DOHH2 (cell line): ENCODE data around the gene TNXB.

ENCODE experiments used
- H3F3A ChIP-seq: fragments of 200-600 bp; sonication (generic), shearing (Covaris generic); 2 replicates; pipeline ENCODE4 v1.6.0; 2016; ENCODE audit warnings: antibody characterized with exemption, mild to moderate bottlenecking; ENCODE audit not compliant: control insufficient read depth, insufficient read depth
- H3K27ac ChIP-seq: fragments of 200-600 bp; sonication (generic); 2 replicates; pipeline ENCODE4 v1.5.1; 2014; ENCODE audit warnings: low read depth, mild to moderate bottlenecking, low read length, moderate library complexity
- H3K27me3 ChIP-seq: fragments of 200-600 bp; sonication (generic); 2 replicates; pipeline ENCODE4 v1.6.1; 2014; ENCODE audit warnings: mild to moderate bottlenecking, low read length, mixed read lengths; ENCODE audit not compliant: control insufficient read depth
- H3K36me3 ChIP-seq: fragments of 200-600 bp; sonication (generic); 2 replicates; pipeline ENCODE4 v1.6.1; 2014; ENCODE audit warnings: mild to moderate bottlenecking, low read length, moderate library complexity, mixed read lengths; ENCODE audit not compliant: control insufficient read depth
- H3K4me1 ChIP-seq: fragments of 200-600 bp; sonication (generic); 2 replicates; pipeline ENCODE4 v1.6.1; 2014; ENCODE audit warnings: mild to moderate bottlenecking, low read length, mixed read lengths; ENCODE audit not compliant: control insufficient read depth
- H3K4me2 ChIP-seq: fragments of 200-600 bp; sonication (generic); 2 replicates; pipeline ENCODE4 v1.6.0; 2014; ENCODE audit warnings: mild to moderate bottlenecking, low read length, moderate library complexity
- H3K4me3 ChIP-seq: fragments of 200-600 bp; sonication (generic); 2 replicates; pipeline ENCODE4 v1.5.1; 2014; ENCODE audit warnings: mild to moderate bottlenecking, low read length, mixed read lengths
- H3K79me2 ChIP-seq: fragments of 200-600 bp; sonication (generic); 2 replicates; pipeline ENCODE4 v1.6.1; 2014; ENCODE audit warnings: mild to moderate bottlenecking, low read length, mixed read lengths; ENCODE audit not compliant: control insufficient read depth
- H3K9me2 ChIP-seq: fragments of 200-600 bp; sonication (generic); replicated peaks from 2 replicates; pipeline ENCODE4 v1.6.1; 2014; ENCODE audit warnings: mild to moderate bottlenecking, low read length, mixed read lengths; ENCODE audit not compliant: control insufficient read depth
- H3K9me3 ChIP-seq: fragments of 200-600 bp; sonication (generic); 2 replicates; pipeline ENCODE4 v1.6.1; 2014; ENCODE audit warnings: antibody characterized with exemption, low read length, mixed read lengths; ENCODE audit not compliant: control insufficient read depth, insufficient read depth
- H4K20me1 ChIP-seq: fragments of 200-600 bp; sonication (generic); 2 replicates; pipeline ENCODE4 v1.6.0; 2014; ENCODE audit warnings: low read depth, mild to moderate bottlenecking, antibody characterized with exemption, low read length, moderate library complexity; ENCODE audit not compliant: control insufficient read depth, insufficient read depth
- CTCF ChIP-seq: fragments of 200-600 bp; sonication (generic); IDR thresholded peaks from one replicate; pipeline ENCODE4 v1.5.1; 2014; ENCODE audit warnings: antibody characterized with exemption, mild to moderate bottlenecking, low read depth, low read length; ENCODE audit not compliant: poor library complexity, severe bottlenecking
- EZH2phosphoT487 ChIP-seq: fragments of 200-600 bp; sonication (generic); IDR thresholded peaks from 2 replicates; pipeline ENCODE4 v1.6.1; 2017; ENCODE audit warnings: borderline replicate concordance, mild to moderate bottlenecking, antibody characterized with exemption, low read length, moderate library complexity, mixed read lengths

Gene TNXB

GRCh38 chr6:32097364-32097763 is 11.8 kb downstream of the TNXB start:
- Histone ChIP-seq H3K79me2 (no peaks in the 10 kb centered on the region), H3K4me2 (no peak overlapping the region), H3K4me1 (no peaks in the 10 kb centered on the region), H3K9me2 (no peaks in the 10 kb centered on the region), H3K4me3 (no peak overlapping the region), H4K20me1 (no peaks in the 10 kb centered on the region), H3K36me3 (no peaks in the 10 kb centered on the region), H3K27me3 (no peaks in the 10 kb centered on the region), H3K9me3 (no peaks in the 10 kb centered on the region), H3K27ac (no peak overlapping the region), H3F3A (no peaks in the 10 kb centered on the region)
- TF ChIP-seq EZH2phosphoT487 (no peak), CTCF (no peak)

GRCh38 chr6:32096394-32097258 is 12.5 kb downstream of the TNXB start:
- no peak overlapping the region for H3K4me2 ChIP-seq
- no peak for TF ChIP-seq EZH2phosphoT487
- TF ChIP-seq CTCF = no peak
- no peak overlapping the region for H3K4me3 ChIP-seq
- no peaks in the 10 kb centered on the region for H3K9me2 ChIP-seq
- H3K79me2 ChIP-seq = no peaks in the 10 kb centered on the region
- H4K20me1 ChIP-seq = no peaks in the 10 kb centered on the region
- H3K27me3 ChIP-seq = no peaks in the 10 kb centered on the region
- H3K4me1 ChIP-seq = no peaks in the 10 kb centered on the region
- H3K9me3 ChIP-seq = no peaks in the 10 kb centered on the region
- no peaks in the 10 kb centered on the region for H3F3A ChIP-seq
- H3K36me3 ChIP-seq = no peaks in the 10 kb centered on the region
- H3K27ac ChIP-seq = no peak overlapping the region

DNA sequence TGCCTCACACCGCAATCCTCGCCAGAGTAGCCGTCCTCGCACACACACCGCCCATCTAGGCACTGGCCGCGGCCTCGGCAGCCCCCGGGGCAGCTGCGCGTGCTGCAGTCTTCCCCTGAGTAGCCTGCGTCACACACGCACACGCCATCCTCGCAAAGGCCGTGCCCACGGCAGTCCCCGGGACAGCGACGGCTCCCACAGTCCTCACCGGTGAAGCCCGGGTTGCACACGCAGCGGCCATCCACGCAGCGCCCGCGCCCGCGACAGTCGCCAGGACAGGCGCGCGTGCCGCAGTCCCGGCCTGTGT is 13.1 kb downstream of the TNXB start:
- Histone ChIP-seq H3K79me2 (no peaks in the 10 kb centered on the region), H3F3A (no peaks in the 10 kb centered on the region), H4K20me1 (no peaks in the 10 kb centered on the region), H3K4me1 (no peaks in the 10 kb centered on the region), H3K27ac (no peak overlapping the region), H3K9me2 (no peaks in the 10 kb centered on the region), H3K9me3 (no peaks in the 10 kb centered on the region), H3K27me3 (no peaks in the 10 kb centered on the region), H3K36me3 (no peaks in the 10 kb centered on the region), H3K4me3 (no peak overlapping the region), H3K4me2 (no peak overlapping the region)
- TF ChIP-seq EZH2phosphoT487 = no peak
- TF ChIP-seq CTCF = no peak
